ENCODE measurements around the gene NFKBIL1. TPM values are rescaled to one million over a fixed set of nuclear protein-coding genes. Genes with fewer than 3 reads are reported as not detected.

The NFKBIL1 gene
- total and polyA plus RNA-seq, 2 experiments from 2014 or later: 25.0 to 28.9 TPM

DNA sequence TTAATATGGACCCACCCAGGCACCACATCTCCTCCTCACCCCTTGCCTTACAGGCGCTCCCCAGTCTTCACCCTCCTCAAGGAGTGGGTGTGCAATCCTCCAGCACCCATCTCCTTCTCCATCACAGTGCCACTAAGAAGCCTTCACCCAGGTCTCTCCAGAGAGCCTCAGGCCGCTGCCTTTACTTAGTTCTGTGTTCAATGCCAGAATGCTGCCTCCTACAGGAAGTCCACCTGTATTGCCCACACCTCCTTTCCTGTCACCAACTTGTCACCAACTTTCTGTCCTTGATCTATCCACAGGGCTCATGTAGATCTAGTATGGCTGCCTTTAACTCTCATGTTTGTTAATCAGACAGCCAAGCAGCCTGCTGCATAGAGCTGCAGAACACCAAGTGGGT lies 38.1 kb downstream of the NFKBIL1 start:
- 65% methylated on average over 2 of the region's 2 CpGs for WGBS (ENCODE audit: low lambda C conversion rate, missing lambda C conversion rate)
- Histone ChIP-seq H3K9me2 (replicated peaks; ENCODE audit: insufficient read depth) (no peaks in the 10 kb centered on the region), H3K79me2 (no peaks in the 10 kb centered on the region), H3K27me3 (no peaks in the 10 kb centered on the region), H4K20me1 (ENCODE audit: insufficient read depth, poor library complexity, severe bottlenecking) (no peaks in the 10 kb centered on the region), H3K4me3 (no peak overlapping the region), H3K4me2 (no peak overlapping the region), H2AFZ (no peak overlapping the region), H3K9me3 (ENCODE audit: low read depth) (no peaks in the 10 kb centered on the region), H3K4me1 (ENCODE audit: insufficient read depth) (peaks cover 2% of the 10 kb centered on the region), H3K27ac (no peak overlapping the region), H3K36me3 (replicated peaks; ENCODE audit: insufficient read depth, low read depth) (no peaks in the 10 kb centered on the region)
- no peak for DNase-seq (ENCODE audit: low spot score)
- TF ChIP-seq CTCF (IDR thresholded peaks at IDR 0.05; ENCODE audit: poor library complexity) (no peak), EZH2phosphoT487 (IDR thresholded peaks at IDR 0.05; ENCODE audit: low read depth, severe bottlenecking, unreplicated experiment) (no peak), EZH2 (IDR thresholded peaks at IDR 0.05; ENCODE audit: borderline replicate concordance) (no peak)

GRCh38 chr6:31586008-31586407 lies 38.6 kb downstream of the NFKBIL1 start, which contains the start of gene LST1:
TSS of gene LST1 (plus strand) at chr6:31586277. CDS start at chr6:31587300, 1,023 bp downstream.
- no peak for DNase-seq (ENCODE audit: low spot score)
- Histone ChIP-seq H3K4me3 (no peak within 1 kb of the TSS), H3K27me3 (no peaks in the 10 kb centered on the region), H3K36me3 (replicated peaks; ENCODE audit: insufficient read depth, low read depth) (no peaks in the 10 kb centered on the region), H3K9me2 (replicated peaks; ENCODE audit: insufficient read depth) (no peaks in the 10 kb centered on the region), H3K4me1 (ENCODE audit: insufficient read depth) (no peaks in the 10 kb centered on the region), H2AFZ (no peak within 1 kb of the TSS), H3K4me2 (no peak within 1 kb of the TSS), H3K9me3 (ENCODE audit: low read depth) (no peaks in the 10 kb centered on the region), H3K27ac (no peak within 1 kb of the TSS), H3K79me2 (no peaks in the 10 kb centered on the region), H4K20me1 (ENCODE audit: insufficient read depth, poor library complexity, severe bottlenecking) (no peaks in the 10 kb centered on the region)
- 100% methylated on average over 1 of the region's 1 CpG for WGBS (ENCODE audit: low lambda C conversion rate, missing lambda C conversion rate)
- TF ChIP-seq EZH2 (IDR thresholded peaks at IDR 0.05; ENCODE audit: borderline replicate concordance): no peak
- no peak for TF ChIP-seq EZH2phosphoT487 (IDR thresholded peaks at IDR 0.05; ENCODE audit: low read depth, severe bottlenecking, unreplicated experiment)
- TF ChIP-seq CTCF (IDR thresholded peaks at IDR 0.05; ENCODE audit: poor library complexity): no peak

DNA sequence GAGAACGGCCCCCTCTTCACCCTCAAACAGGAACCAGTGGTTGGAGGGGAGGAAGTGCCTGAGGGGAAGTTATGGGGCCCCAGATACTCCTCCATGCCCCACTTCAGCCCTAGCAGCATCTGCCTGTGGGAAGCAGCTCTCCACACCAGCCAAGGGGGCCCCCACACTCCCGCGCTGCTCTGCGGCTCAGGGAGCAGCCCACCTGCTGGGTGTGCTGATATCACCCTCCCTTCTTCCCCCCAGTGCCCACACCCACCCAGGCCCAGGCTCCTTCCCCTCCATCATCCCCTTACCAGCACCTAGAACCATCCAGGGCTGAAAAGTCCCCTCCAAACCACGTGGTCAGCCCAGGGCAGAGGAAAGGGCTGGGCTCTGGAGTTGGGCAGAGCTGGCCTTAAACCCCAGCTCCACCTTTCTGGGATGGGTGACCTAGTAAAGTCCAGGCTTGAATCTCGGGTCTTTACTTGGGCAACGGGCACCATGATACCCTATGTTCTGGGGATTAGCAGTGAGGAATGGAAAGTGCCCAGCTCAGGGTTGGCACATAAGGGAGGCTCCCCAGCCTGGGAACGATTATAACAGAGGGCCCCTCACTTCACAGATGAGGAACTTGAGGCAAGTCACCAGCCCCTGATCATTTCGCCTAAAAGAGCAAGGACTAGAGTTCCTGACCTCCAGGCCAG lies 39.3 kb downstream of the NFKBIL1 start:
- no peak for TF ChIP-seq EZH2 (IDR thresholded peaks at IDR 0.05; ENCODE audit: borderline replicate concordance)
- TF ChIP-seq EZH2phosphoT487 (IDR thresholded peaks at IDR 0.05; ENCODE audit: low read depth, severe bottlenecking, unreplicated experiment): no peak
- no peak for TF ChIP-seq CTCF (IDR thresholded peaks at IDR 0.05; ENCODE audit: poor library complexity)
- H3K79me2 ChIP-seq: no peaks in the 10 kb centered on the region
- no peak overlapping the region for H3K4me3 ChIP-seq
- no peaks in the 10 kb centered on the region for H4K20me1 ChIP-seq (ENCODE audit: insufficient read depth, poor library complexity, severe bottlenecking)
- H3K4me1 ChIP-seq (ENCODE audit: insufficient read depth): no peaks in the 10 kb centered on the region
- H3K9me3 ChIP-seq (ENCODE audit: low read depth): no peaks in the 10 kb centered on the region
- H3K9me2 ChIP-seq (replicated peaks; ENCODE audit: insufficient read depth): no peaks in the 10 kb centered on the region
- H3K27ac ChIP-seq: no peak overlapping the region
- H3K4me2 ChIP-seq: no peak overlapping the region
- no peak overlapping the region for H2AFZ ChIP-seq
- H3K27me3 ChIP-seq: no peaks in the 10 kb centered on the region
- DNase-seq (ENCODE audit: low spot score): no peak
- WGBS (ENCODE audit: low lambda C conversion rate, missing lambda C conversion rate): 83% methylated on average over 7 of the region's 9 CpGs
- H3K36me3 ChIP-seq (replicated peaks; ENCODE audit: insufficient read depth, low read depth): no peaks in the 10 kb centered on the region

Measured in hepatocyte (in vitro differentiated cells).